HepG2 (cell line): ENCODE measurements around the gene OVCA2. TPM values are rescaled to one million over a fixed set of nuclear protein-coding genes. Genes with fewer than 3 reads are reported as not detected.

Experiments used
- AFF4 ChIP-seq: sonication (generic); formaldehyde crosslinking; IDR thresholded peaks from 2 replicates; pipeline ENCODE4 v1.4.0; 2020; ENCODE audit warnings: missing genetic modification reagents
- BCL3 ChIP-seq: sonication (generic); formaldehyde crosslinking; IDR thresholded peaks from 2 replicates; pipeline ENCODE4 v1.5.1; 2020; ENCODE audit warnings: mild to moderate bottlenecking, missing genetic modification reagents, moderate library complexity
- HDAC2 ChIP-seq: sonication (generic); formaldehyde crosslinking; IDR thresholded peaks from 2 replicates; pipeline ENCODE4 v1.4.0; 2020; ENCODE audit warnings: missing genetic modification reagents
- HIC2 ChIP-seq: sonication (generic); formaldehyde crosslinking; IDR thresholded peaks from 2 replicates; pipeline ENCODE4 v1.9.0; 2022; ENCODE audit warnings: low read depth, missing genetic modification reagents
- KDM3A ChIP-seq: IDR thresholded peaks from 2 replicates; pipeline ENCODE4 v1.6.1; 2018; ENCODE audit warnings: low read depth, missing compliant biosample characterization
- MEIS1 ChIP-seq: sonication (generic); formaldehyde crosslinking; IDR thresholded peaks from 2 replicates; pipeline ENCODE4 v1.9.0; 2021; ENCODE audit warnings: mild to moderate bottlenecking, missing genetic modification reagents, moderate library complexity, borderline replicate concordance
- NFKB2 ChIP-seq: sonication (generic); formaldehyde crosslinking; IDR thresholded peaks from 2 replicates; pipeline ENCODE4 v1.4.0; 2020; ENCODE audit warnings: missing genetic modification reagents, borderline replicate concordance
- PATZ1 ChIP-seq: sonication (generic); formaldehyde crosslinking; IDR thresholded peaks from 2 replicates; pipeline ENCODE4 v1.4.0; 2020; ENCODE audit warnings: missing genetic modification reagents
- PBX2 ChIP-seq: IDR thresholded peaks from 2 replicates; pipeline ENCODE4 v1.6.1; 2016; ENCODE audit warnings: control low read depth
- TOE1 ChIP-seq: sonication (generic); formaldehyde crosslinking; IDR thresholded peaks from 2 replicates; pipeline ENCODE4 v1.4.0; 2020; ENCODE audit warnings: mild to moderate bottlenecking, missing genetic modification reagents
- ZBTB46 ChIP-seq: sonication (generic); formaldehyde crosslinking; IDR thresholded peaks from 2 replicates; pipeline ENCODE4 v1.4.0; 2020; ENCODE audit warnings: mild to moderate bottlenecking, missing genetic modification reagents, borderline replicate concordance
- ZNF160 ChIP-seq: sonication (generic); formaldehyde crosslinking; IDR thresholded peaks from 2 replicates; pipeline ENCODE4 v1.8.0; 2022; ENCODE audit warnings: mild to moderate bottlenecking, inconsistent platforms, missing genetic modification reagents
- ZNF256 ChIP-seq: sonication (generic); formaldehyde crosslinking; conservative IDR thresholded peaks from 2 replicates; pipeline ENCODE4 v1.4.0; 2020; ENCODE audit warnings: missing genetic modification reagents
- ZNF33B ChIP-seq: sonication (generic); formaldehyde crosslinking; IDR thresholded peaks from 2 replicates; pipeline ENCODE4 v1.5.1; 2020; ENCODE audit warnings: mild to moderate bottlenecking, missing genetic modification reagents
- ZNF615 ChIP-seq: sonication (generic); formaldehyde crosslinking; IDR thresholded peaks from 2 replicates; pipeline ENCODE4 v1.5.0; 2020; ENCODE audit warnings: mild to moderate bottlenecking, missing genetic modification reagents, borderline replicate concordance
- ZNF746 ChIP-seq: sonication (generic); formaldehyde crosslinking; IDR thresholded peaks from 2 replicates; pipeline ENCODE4 v1.8.0; 2022; ENCODE audit warnings: mild to moderate bottlenecking, missing genetic modification reagents
- polyA plus RNA-seq, 8 experiments: library from polyadenylated mRNA; depleted of rRNA in 3 of 8; stranded (reverse) in 7 of 8; unstranded in 1 of 8; fragments of >200 nt; fragmentation: Illumina TruSeq in 4 of 8; extraction: Trizol in 4 of 8; gene quantifications; 2 replicates each; pipeline versions ENCODE4 v1.2.1 to v1.2.3, GENCODE V29; 2011 to 2016; ENCODE audit warnings: low read depth in 4 of 8, missing spikeins in 1 of 8, mixed read lengths in 1 of 8; ENCODE audit not compliant: insufficient read depth in 1 of 8
- total RNA-seq, 5 experiments: library from RNA; depleted of rRNA; stranded (reverse); fragments of >200 nt; fragmentation: Illumina TruSeq; extraction: Trizol; gene quantifications; 2 replicates each; pipeline ENCODE4 v1.2.3, GENCODE V29; 2016; ENCODE audit warnings: low read depth in 1 of 5

Gene OVCA2
- total and polyA plus RNA-seq, 2 of the 13 experiments (the other 11 are each of a cell fraction or from before 2014, with no cell fraction given): 23.7 to 28.2 TPM

- TF ChIP-seq BCL3 (no peak), ZNF33B (no peak), HIC2 (CRISPR knock-in tag) (0 out of 2 replicates have a peak, but pooled peaks have one; percentile 58), NFKB2 (0 out of 2 replicates have a peak, but pooled peaks have one; percentile 2), ZNF256 (CRISPR knock-in tag) (no peak), TOE1 (CRISPR knock-in tag) (no peak), PATZ1 (no peak), KDM3A (CRISPR knock-in tag) (no peak), ZNF615 (CRISPR knock-in tag) (no peak), HDAC2 (0 out of 2 replicates have a peak, but pooled peaks have one; percentile 29), MEIS1 (CRISPR knock-in tag) (peak; percentile 62; the same call in 1 of the 2 replicates), ZNF746 (CRISPR knock-in tag) (no peak), ZNF160 (CRISPR knock-in tag) (no peak), PBX2 (CRISPR knock-in tag) (0 out of 2 replicates have a peak, but pooled peaks have one; percentile 30), ZBTB46 (CRISPR knock-in tag) (no peak), AFF4 (CRISPR knock-in tag) (no peak)
Measured at GRCh38 chr17:1995321-1995892, 46.4 kb upstream of the OVCA2 start (continued).
